Middle frontal gyrus (tissue), 1 donor: ENCODE data around the gene DRAM2.
"Not testable (repeated sequence)": the region's sequence is repeated elsewhere in the genome, so short reads cannot be mapped to it uniquely, and the experiment has no call there.

Source experiments
- DNase-seq: peaks from one replicate; pipeline ENCODE4 v3.0.0-alpha.2; 2015; ENCODE audit warnings: low spot score; ENCODE audit errors: extremely low spot score

DRAM2 gene

DNA sequence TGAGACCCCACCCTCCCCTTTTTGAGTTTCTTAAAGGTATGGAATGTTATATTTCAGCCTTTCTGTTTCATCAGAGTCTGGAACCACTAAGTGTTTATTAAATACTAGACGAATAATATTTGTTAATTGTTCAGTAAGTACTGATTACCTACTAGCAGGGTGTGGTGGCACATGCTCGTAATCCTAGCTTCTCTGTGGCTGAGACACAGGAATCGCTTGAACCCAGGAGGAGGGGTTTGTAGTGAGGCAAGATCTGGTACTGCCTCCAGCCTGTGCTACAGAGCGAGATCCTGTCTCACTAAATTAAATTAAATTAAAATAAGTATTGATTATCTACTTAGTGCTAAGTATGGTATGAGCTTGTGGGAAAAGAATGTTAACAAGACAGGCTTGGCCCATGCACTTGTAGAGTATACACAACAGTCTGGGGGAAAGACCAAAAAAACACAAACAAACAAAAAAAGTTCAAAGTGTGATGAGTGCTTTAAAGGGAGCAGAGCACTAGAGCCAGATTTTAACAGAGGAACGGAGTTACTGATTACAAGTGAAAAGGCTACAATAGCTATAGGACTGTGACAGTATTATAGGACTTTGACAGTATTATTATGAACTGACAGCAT is 2.6 kb upstream of the DRAM2 start:
- no peak for DNase-seq

DNA sequence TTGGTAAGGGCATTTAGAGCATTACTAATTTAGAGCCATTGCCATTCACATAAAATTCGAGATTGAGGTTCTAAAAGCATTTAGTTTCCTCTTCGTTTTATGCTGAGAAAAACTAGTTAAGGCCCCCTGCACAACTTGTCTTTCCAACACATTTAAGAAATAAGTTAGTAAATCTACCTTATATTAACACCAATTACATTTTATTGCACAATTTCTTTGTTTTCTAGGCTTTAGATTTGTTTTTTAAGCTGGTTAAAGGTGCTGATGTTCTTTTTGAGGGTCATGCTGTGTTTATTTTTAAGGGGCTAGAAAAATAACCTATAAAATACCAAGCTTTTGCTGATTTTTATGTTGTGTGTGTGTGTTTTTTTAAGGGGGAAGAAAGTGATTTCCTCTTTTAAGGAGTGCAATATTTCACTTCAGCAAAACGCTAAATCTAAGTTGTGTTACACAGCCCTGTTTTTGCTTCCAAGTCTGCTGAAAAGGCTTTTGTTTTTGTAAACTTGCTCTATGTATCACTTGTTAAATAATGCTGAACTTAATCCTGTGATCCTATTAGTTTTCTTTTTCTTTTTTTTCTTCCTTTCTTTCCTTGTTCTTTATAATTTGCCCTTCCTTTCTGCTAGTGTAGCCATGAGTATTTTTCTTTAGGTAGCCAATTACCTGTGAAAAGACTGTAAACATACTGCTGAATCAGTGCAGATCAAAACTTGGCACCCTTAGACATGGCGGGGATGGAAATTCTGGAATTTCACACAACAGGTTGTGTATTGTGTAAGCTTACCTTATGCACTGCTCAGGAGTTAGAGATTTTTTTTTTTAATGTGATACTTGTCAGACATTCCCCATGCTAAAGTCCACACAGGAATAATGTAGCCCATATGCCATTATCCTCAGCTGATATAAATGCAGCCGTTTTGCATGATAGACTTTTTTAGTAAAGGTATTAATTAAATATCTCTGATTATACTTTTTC is 1.6 kb upstream of the DRAM2 start:
- no peak for DNase-seq

DNA sequence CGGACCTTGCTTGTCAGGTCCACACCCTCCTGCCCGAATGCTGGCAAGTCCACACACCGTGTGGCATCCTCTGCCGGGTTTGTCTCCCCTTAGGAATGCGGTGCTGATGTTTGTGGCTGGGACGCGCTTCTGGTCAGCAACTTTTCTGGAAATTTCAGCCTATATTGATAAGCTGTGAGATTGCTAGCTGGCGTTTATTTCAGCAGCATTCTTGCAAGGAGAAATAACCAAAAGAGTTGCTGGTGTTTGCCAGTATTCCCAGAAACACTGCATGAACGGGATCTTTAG is 731 bp upstream of the DRAM2 start:
- DNase-seq, result no peak

DNA sequence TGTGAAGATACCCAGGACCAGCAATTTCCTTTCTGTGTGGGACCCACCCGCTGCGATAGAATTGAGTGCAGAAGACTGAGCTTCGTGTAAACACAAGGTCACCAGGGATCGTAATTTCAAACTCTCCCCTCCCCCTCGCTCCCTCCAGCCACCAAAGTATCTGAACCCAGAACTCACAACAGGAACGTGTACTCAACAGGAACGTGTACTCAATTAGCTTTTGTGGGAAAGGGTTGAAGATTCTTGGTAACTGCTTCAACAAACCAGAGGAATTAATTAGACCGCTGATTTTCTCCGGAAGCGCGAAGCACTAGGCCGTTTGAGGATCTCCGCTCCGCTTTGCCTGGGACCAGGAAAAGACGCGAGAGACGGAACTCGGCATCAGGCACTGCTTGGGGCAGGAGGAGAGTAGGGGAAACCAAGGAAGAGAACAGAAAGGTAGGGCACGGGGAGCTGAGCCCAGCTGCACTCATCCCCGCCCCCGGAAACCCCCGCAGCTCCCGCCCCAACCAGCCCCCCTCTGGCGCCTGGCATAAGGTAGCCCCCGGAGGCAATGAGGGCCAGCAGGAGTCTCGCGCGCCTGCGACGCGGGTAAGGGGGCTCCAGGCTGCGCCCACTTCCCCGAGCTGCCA is 453 bp downstream of the DRAM2 start:
- no peak for DNase-seq

DNA sequence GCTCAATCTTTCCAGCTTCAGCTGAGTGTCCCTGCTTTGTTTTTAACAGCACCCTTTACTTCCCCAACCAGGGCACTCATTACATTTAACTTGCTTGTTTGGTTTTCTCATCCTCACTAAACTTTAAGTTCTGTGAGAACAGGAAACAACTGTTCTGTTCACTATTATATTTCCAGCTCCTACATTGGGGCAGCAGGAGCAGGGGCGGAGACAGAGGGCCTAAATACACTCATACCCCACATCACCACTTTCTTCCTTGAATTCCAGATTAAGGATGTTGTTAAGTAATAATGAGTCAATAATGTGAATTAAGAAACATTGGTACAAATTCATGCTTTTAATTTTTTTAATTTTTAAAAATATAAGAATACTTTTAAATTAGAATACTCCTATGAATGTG is 6.0 kb downstream of the DRAM2 start:
- no peak for DNase-seq

DNA sequence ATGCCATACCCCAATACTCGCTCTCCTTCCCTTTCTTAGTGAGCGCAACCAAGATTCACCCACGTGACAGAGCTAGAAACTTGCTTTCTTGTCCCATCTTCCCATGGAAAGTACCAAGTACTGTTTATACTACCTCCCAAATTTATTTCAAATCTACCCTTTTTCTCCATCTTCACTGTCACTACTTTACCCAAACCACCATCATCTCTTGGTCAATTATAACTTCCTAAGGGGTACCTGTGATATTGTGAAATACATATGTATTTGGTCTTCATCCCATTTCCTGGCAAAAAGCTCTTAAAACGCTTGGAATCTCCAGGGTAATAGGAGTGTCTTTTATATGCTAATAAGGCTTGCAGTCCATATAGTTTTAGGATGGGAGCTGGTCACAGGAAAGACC is 8.2 kb downstream of the DRAM2 start:
- no peak for DNase-seq

DNA sequence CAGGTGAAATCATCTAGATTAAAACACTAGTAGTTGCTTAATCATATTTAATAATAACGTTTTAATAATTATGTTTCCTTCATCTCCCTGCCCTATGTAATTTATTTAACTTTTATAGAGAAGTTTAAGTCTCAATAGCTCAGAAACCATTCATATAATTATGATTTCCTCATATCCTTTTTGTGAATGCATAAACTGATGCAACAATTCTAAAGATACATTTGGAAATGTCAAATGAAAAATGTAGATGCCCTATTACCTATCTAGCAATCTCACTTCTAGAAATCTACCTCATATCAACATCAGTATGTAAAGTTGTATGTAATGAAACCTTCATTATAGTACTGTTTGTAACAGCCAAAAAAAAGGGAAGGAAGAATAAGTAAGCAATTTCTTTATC is 10.5 kb downstream of the DRAM2 start:
- no peak for DNase-seq

DNA sequence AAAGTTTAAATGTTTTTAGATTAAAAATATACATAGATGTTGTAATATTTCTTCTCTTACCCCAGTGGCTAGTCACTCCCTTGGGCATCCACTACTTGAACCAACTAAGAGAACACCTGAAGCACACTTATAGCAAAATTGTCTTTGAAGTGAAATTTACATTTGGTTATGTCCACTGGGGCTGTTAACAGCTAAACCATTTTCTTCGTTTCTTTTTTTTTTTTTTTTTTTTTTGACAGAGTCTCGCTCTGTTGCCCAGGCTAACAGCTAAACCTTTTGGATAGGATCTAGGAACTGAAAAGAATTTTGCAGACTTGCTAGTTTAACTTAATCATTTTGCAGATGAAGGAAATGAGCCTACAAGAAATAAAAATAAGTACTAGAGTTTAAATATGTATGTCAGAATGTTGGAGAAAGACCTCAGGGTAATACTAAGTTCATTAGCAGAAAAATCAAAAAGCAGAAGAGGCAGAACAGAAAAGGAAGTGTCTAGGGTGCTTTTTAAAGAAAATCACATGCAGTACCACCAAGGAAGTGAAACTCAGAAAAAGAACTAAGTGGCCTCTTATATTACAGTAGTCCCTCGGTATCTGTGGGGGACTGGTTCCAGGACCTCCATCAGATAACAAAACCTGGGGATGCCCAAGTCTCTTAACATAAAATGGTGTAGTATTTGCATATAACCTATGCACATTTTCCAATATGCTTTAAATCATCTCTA is 11.8 kb downstream of the DRAM2 start:
- DNase-seq, result no peak

DNA sequence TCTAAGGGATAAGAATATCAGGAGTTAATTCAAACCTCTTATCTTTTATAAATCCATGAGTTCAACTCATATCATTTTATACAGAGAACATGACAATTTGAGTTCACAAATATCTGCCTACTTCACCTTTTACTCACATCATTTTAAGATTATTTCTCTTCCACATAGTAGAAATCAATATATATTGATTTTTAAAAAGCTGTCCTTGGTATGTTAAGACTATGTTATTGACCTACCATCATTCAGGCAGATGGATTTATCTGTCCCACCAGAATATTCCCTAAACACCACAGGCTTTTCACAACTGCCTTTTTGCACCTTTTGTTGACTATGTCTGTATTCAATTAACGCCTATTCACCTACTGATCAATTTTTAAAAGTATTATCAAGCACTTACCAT is 13.5 kb downstream of the DRAM2 start:
- no peak for DNase-seq

DNA sequence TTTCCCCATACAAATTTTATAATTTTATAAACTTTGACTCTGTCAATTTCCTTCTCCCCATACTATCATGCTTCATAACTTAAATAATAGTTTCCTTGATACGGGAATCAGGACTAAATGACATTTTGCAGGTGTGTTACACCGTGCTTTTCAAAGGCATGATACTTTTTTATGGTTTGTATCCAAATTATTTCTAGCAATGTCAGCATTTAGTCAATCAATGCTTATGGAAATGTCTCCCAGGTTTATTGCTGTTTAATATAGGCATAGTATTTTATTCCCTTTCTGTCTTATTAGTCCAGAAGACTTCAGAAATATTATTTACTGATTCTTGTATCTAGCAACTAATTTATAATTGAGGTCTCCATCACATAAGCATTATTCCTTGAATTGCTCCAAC is 23.4 kb downstream of the DRAM2 start:
- no peak for DNase-seq

DNA sequence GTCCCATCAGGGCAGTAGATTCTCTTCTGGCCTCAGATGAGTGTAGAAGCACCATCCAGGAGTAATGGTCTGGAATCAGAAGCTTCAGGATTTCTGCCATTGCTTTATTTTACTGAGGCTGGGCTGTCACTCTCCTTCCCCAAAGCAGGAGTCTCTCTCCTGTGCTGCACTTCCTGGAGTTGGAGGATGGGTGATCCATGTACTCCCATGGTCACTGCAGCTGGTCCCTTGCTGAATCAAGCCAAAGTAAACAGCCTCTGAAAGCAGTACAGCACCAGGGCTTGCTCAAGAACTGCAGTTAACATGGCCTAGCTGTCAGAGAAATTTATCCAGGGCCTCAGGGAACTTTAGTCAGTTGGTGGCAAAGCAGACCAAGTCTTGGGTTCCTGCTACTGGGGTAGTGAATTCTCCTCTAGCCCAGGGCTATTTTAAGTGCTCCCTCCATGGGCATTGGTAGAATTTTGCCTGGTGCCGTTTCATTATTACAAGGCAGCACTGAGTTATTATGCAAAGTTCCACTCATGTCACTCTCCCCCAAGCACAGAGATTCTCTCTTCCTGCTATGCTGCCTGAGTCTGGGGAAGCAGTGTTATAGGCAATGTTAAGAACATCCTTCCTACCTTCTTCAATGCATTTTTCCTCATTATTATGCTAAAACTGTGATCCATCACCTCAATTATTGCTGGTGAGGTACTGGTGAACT is 29.5 kb downstream of the DRAM2 start:
- DNase-seq, result no peak

DNA sequence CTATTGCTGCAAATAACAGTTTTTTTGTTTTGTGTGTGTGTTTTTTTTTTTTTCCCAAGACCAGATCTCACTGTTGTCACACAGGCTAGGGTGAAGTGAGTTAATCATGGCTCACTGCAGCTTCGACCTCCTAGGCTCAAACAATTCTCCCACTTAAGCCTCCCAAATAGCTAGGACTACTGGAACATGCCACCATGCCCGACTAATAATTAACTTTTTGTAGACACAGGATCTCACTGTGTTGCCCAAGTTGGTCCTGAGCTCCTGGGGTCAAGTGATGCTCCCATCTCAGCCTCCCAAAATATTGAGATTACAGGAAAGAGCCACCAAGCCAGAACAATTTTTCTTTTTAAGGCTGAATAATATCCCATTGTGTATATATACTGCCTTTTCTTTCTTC is 34.9 kb downstream of the DRAM2 start:
- no peak for DNase-seq

DNA sequence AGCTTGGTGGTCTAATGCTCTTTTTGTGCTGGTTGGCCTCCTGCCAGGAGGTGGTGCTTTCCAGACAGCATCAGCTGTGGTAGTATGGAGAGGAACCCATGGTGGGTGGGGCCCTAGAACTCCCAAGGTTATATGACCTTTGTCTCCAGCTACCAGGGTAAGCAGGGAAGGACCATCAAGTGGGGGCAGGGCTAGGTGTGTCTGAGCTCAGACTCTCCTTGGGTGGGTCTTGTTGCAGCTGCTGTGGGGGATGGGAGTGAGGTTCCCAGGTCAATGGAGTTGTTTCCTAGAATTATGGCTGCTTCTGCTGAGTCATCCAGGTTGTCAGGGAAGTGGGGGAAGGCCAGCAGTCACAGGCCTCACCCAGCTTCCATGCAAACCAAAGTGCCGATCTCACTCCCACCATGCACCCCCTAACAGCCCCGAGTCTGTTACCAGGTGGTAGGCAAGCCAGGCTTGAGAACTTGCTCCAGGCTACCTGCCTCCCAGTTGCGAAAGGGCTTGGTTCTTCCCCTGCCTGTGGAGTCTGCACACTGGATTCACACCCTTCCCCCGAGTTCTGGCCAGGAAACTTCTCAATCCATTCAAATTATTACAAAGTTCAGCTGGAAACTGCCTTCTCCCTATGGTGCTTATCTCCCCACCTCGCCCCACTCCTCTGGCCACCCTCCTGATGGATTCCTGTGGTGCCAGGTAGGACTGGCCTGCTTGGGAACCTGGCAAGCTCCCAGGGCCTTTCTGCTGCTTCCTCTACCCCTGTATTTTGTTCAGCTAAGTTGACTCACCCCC is 37.8 kb downstream of the DRAM2 start:
- no peak for DNase-seq

DNA sequence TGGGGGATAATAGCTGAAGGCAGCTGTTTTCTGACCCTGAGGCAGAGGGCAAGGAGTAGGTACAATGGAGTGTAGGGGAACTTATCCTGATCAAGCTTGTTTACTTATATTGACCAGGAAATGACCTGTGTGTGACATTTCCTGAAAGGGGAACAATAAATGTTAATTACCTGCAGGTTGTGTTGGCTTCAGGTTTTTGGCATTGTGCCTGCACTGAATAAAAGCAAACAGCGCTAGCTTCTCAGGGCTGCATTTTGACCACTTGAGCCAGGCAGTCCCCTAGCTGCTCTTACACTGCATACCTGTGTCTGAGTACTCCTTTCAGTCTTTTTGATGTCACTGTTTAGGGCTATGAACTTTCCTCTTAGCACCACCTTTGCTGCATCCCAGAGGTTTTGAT is 40.6 kb downstream of the DRAM2 start:
- no peak for DNase-seq

DNA sequence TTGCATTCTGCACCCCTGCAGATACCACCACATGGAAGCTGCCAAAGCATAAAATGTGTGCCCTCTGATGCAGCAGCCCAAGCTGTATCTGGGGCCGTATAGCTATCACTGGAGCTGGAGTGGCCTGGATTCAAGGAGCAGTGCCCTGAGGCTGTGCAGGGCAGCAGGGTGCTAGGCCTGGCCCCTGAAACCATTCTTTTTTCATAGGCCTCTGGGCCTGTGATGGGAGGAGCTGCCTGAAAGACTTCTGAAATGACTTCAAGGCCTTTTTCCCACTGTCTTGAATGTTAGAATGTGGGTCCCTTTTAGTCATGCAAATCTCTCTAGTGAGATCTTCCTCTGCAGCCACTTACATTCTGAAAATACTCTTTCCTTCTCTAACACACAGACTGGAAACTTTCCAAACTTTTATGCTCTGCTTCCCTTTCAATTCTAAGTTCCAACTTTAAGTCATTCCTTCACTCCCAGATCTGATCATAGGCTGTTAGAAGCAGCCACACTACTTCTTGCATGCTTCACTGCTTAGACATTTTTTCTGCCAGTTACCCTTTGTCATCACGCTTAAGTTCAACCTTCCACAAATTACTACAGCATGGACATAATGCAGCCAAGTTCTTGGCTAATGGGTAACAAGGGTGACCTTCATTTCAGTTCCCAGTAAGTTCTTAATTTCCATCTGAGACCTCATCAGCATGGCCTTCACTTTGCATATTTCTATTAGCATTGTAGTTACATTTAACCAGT is 42.4 kb downstream of the DRAM2 start:
- DNase-seq, result no peak

DNA sequence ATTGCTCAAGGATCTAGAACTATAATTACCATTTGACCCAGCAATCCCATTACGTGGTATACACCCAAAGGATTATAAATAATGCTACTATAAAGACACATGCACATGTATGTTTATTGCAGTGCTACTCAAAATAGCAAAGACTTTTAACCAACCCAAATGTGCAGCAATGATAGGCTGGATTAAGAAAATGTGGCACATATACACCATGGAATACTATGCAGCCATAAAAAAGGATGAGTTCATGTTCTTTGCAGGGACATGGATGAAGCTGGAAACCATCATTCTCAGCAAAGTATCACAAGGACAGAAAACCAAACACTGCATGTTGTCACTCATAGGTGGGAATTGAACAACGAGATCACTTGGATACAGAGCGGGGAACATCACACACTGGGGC is 44.5 kb downstream of the DRAM2 start:
- not testable (repeated sequence) for DNase-seq

DNA sequence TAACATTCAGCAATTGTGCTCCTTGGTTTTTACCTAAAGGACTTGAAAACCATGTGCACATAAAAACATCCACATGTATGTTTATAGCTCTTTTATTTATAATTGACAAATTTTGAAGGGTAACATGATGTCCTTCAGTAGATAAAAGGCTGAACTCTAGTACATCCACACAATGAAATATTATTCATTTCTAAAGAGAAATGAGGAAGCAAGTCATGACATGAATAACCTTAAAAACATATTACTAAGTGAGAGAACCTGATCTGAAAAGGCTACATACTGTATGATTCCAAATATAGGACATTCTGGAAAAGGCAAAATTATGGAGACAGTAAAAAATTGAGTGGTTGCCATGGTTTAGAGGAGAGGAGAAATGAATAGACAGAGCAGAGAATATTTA is 50.3 kb downstream of the DRAM2 start:
- no peak for DNase-seq

DNA sequence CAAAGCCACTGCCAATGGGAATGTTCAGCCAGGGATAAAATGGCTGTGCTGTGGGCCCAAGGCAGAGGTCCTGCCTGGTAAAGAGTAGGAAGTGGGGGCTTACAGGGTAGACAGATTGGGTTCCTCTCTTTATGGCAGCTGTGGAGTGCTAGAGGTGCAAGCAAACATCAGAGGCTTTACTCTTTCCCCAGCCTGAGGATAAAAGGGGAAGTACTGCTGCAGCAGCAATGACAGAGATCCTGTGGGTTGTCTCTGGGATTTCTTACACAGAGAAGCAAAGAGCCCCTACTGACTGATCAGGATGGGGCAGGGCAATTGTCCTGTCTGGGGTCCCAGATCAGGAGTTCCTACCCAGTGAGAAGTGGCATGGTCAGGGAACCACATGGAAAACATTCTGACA is 54.2 kb downstream of the DRAM2 start:
- no peak for DNase-seq

DNA sequence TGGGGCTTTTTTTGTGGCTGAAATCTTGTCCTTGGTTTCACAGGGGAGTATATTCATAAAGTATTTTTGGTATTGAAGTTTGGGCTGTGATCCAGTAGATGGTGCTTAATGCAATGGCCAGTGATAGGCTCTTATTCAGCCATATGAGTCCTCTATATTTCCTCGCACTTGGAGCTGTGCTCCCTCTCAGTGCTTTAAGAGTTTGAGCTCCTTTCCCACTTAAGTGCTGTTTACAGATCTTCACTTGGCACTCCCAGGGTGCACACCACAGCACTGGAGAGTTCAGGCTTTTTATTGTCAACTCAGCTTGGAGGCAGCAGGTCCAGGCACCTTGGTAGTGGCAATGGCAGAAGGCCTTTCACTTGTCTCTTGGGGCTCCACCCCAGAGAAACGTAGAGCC is 54.9 kb downstream of the DRAM2 start:
- DNase-seq, result no peak
